ENCODE measurements around the gene PLXNB1.

The PLXNB1 gene

DNA sequence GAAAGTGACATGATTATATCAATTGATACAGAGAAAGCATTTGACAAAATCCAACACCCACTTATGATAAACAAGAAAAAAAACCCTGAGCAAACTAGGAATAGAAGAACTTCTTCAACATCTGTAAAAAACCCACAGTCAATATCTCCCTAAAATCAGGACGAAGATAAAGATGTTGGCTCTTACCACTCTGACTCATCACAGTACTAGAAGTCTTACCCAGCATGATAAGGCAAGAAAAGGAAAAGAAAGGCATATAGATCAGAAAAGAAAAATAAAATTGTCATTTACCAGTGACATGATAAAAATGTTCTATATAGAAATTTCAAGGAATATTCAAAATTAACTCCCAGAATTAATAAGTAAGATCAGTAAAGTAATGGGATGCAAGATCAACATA, 65.0 kb downstream of the PLXNB1 start:
- no peak for DNase-seq

DNA sequence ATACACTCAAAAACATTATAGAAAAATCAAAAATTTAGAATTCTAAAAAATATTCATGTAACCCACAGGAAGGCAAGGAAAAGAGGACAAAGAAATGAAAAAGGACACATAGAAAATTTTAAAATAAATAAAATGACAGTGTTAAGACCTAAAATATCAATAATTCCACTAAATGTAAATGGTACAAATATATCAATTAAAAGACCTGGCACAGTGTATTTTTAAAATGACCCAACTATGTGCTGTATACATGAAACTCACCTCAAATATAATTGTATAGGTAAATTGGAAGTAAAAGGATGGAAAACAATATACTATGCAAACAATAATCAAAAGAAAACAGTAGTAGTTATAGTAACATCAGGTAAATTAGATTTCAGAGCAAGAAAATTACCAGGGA, 68.0 kb downstream of the PLXNB1 start:
- no peak for DNase-seq

DNA sequence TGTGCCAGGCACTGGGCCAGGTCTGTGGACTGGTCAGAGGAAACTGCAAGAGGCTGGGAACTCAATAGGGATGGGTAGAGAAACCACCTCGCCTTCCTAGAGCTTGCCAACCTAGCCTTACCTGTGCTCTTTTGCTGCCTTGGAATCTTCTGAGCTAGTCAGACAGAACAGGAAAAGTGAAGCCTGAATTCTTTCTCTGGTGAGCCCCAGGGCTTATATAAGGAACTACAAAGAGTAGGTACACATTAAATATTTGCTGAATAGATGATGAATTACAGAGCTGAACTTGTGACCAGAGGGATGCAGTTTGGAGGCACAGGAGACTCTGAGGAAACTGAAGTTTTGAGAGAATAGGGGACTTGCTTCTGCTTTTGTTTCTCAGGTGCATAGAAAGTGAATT, 73.5 kb downstream of the PLXNB1 start:
- DNase-seq: no peak

DNA sequence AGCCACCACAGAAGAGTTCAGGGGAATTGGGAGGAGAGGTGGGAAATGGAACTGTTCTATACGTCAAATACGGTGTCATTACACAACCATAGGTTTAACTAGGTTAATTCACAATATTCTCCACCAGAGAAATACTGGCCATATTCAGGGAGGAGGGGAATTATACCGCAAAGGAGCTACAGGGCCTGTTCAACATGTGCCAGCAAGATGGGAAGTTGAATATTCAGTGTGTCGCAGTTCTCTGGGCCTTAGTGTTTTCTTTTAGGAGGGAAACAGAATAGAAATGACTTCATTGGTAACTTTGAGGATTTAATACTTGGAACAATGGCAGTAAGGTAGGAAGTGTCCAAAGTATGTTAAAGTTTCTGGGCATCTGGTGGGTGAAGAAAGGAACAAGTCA, 75.9 kb downstream of the PLXNB1 start:
- DNase-seq: no peak

All from activated CD4-positive, alpha-beta T cell treated with anti-CD3 and anti-CD28 coated beads for 4 hours (primary cell).